ENCODE results near the gene DMBX1. TPM values are rescaled to one million over a fixed set of nuclear protein-coding genes. Genes with fewer than 3 reads are reported as not detected.

Gene DMBX1
- total and polyA plus RNA-seq, 4 donors, result not detected

- WGBS, result 86% methylated on average over 8 of the region's 8 CpGs
- Histone ChIP-seq H3K27me3 (ENCODE audit: control insufficient read depth in 4 of 4, insufficient read depth in 4 of 4, low read length in 3 of 4) (no peaks in the 10 kb centered on the region), H3K4me1 (ENCODE audit: control insufficient read depth in 4 of 4, insufficient read depth in 4 of 4, low read length in 3 of 4) (no peaks in the 10 kb centered on the region), H3K27ac (ENCODE audit: low read depth in 1 of 2, low read length in 2 of 2) (no peak overlapping the region), H3K36me3 (ENCODE audit: control insufficient read depth in 4 of 4, insufficient read depth in 3 of 4, low read depth in 1 of 4, low read length in 3 of 4) (no peaks in the 10 kb centered on the region), H3K9ac (ENCODE audit: low read depth in 1 of 2, low read length in 2 of 2) (no peak overlapping the region), H3K9me3 (ENCODE audit: control insufficient read depth in 4 of 4, low read length in 3 of 4) (no peaks in the 10 kb centered on the region), H3K4me3 (ENCODE audit: low read depth in 1 of 3, low read length in 3 of 3) (no peak overlapping the region)
- no peak for TF ChIP-seq EGR1 (IDR thresholded peaks at IDR 0.05; ENCODE audit: low read depth in 2 of 2)
- no peak for TF ChIP-seq RAD21 (IDR thresholded peaks at IDR 0.05)
- TF ChIP-seq SP1 (IDR thresholded peaks at IDR 0.05), result no peak
- TF ChIP-seq RXRA (IDR thresholded peaks at IDR 0.05), result no peak
- TF ChIP-seq FOXA1 (IDR thresholded peaks at IDR 0.05), result no peak
- no peak for TF ChIP-seq GABPA (IDR thresholded peaks at IDR 0.05 in 1 of 2, conservative IDR thresholded peaks at IDR 0.05 in 1 of 2)
- TF ChIP-seq ATF3 (IDR thresholded peaks at IDR 0.05), result no peak
- TF ChIP-seq MAX (IDR thresholded peaks at IDR 0.05), result no peak
- no peak for TF ChIP-seq JUND (IDR thresholded peaks at IDR 0.05)
- TF ChIP-seq CTCF (IDR thresholded peaks at IDR 0.05; ENCODE audit: low read depth, low read length, missing input control), result no peak
- no peak for TF ChIP-seq TAF1 (conservative IDR thresholded peaks at IDR 0.05)
- no peak for DNase-seq (ENCODE audit: low spot score)
These were observed 30.3 kb upstream of the DMBX1 start for GRCh38 chr1:46459315-46459714.

- Histone ChIP-seq H3K9ac (ENCODE audit: low read depth in 1 of 2, low read length in 2 of 2) (no peak overlapping the region), H3K9me3 (ENCODE audit: control insufficient read depth in 4 of 4, low read length in 3 of 4) (no peaks in the 10 kb centered on the region), H3K4me1 (ENCODE audit: control insufficient read depth in 4 of 4, insufficient read depth in 4 of 4, low read length in 3 of 4) (peaks cover 0 to 2% (median 0%) of the 10 kb centered on the region in 4 donors), H3K27me3 (ENCODE audit: control insufficient read depth in 4 of 4, insufficient read depth in 4 of 4, low read length in 3 of 4) (peaks cover 0 to 3% (median 0%) of the 10 kb centered on the region in 4 donors), H3K27ac (ENCODE audit: low read depth in 1 of 2, low read length in 2 of 2) (no peak overlapping the region), H3K4me3 (ENCODE audit: low read depth in 1 of 3, low read length in 3 of 3) (no peak overlapping the region), H3K36me3 (ENCODE audit: control insufficient read depth in 4 of 4, insufficient read depth in 3 of 4, low read depth in 1 of 4, low read length in 3 of 4) (no peaks in the 10 kb centered on the region)
- TF ChIP-seq TAF1 (conservative IDR thresholded peaks at IDR 0.05), result no peak
- no peak for TF ChIP-seq HNF4A (conservative IDR thresholded peaks at IDR 0.05)
- no peak for TF ChIP-seq CTCF (IDR thresholded peaks at IDR 0.05; ENCODE audit: low read depth, low read length, missing input control)
- no peak for TF ChIP-seq EGR1 (IDR thresholded peaks at IDR 0.05; ENCODE audit: low read depth in 2 of 2)
- no peak for TF ChIP-seq JUND (IDR thresholded peaks at IDR 0.05)
- 74% methylated on average over 11 of the region's 11 CpGs for WGBS
- no peak for DNase-seq (ENCODE audit: low spot score)
These were observed 28.4 kb upstream of the DMBX1 start for GRCh38 chr1:46461017-46461808.
